A673 (cell line): ENCODE data around the gene RRP1. TPM values are rescaled to one million over a fixed set of nuclear protein-coding genes. Genes with fewer than 3 reads are reported as not detected.
A peak's percentile ranks its signal among the peaks of the same experiment; 100 is the strongest.

Experiments
- BruUV-seq: library from RNA; stranded (reverse); fragments of 400-500 nt; replicated peaks from 2 replicates; lab custom pipeline; 2021; lab: Mats Ljungman, UMichigan
- CTCF ChIA-PET: fragments of 300-600 bp; sonication (Branson Sonifier 250); formaldehyde crosslinking; loops from one replicate; lab custom pipeline; 2022; ENCODE audit warnings: antibody characterized with exemption; lab: Charles Lee
- POLR2A ChIA-PET: fragments of 300-600 bp; sonication (Branson Sonifier 250); formaldehyde crosslinking; loops from one replicate; lab custom pipeline; 2022; ENCODE audit warnings: antibody characterized with exemption; ENCODE audit not compliant: low non-redundant PET; lab: Charles Lee
- DNase-seq: peaks from one replicate; pipeline ENCODE4 v3.0.0-alpha.2; 2015; ENCODE audit warnings: low spot score
- H3K27ac ChIP-seq: fragments of 200-600 bp; sonication (generic); 2 replicates; pipeline ENCODE4 v1.5.1; 2016; ENCODE audit warnings: mixed run types, low read depth, mild to moderate bottlenecking, mixed read lengths, antibody characterized with exemption, low read length; ENCODE audit not compliant: poor library complexity, severe bottlenecking
- H3K27me3 ChIP-seq: fragments of 200-600 bp; sonication (generic); replicated peaks from 2 replicates; pipeline ENCODE4 v1.6.1; 2017; ENCODE audit warnings: mixed run types, low read depth, mild to moderate bottlenecking, mixed read lengths, antibody characterized with exemption, low read length; ENCODE audit not compliant: insufficient read depth, poor library complexity
- H3K36me3 ChIP-seq: fragments of 200-600 bp; sonication (generic); 2 replicates; pipeline ENCODE4 v1.6.1; 2016; ENCODE audit warnings: mixed run types, mild to moderate bottlenecking, mixed read lengths, antibody characterized with exemption, low read length; ENCODE audit not compliant: insufficient read depth, poor library complexity, severe bottlenecking
- H3K4me1 ChIP-seq: fragments of 200-600 bp; sonication (generic); 2 replicates; pipeline ENCODE4 v1.6.1; 2017; ENCODE audit warnings: mixed run types, mild to moderate bottlenecking, mixed read lengths, antibody characterized with exemption, low read length; ENCODE audit not compliant: insufficient read depth, poor library complexity, severe bottlenecking
- H3K4me3 ChIP-seq: fragments of 200-600 bp; sonication (generic); 2 replicates; pipeline ENCODE4 v1.5.1; 2016; ENCODE audit warnings: low read depth, mixed run types, mild to moderate bottlenecking, mixed read lengths, low read length; ENCODE audit not compliant: poor library complexity, severe bottlenecking
- H3K9me3 ChIP-seq: fragments of 200-600 bp; sonication (generic); 2 replicates; pipeline ENCODE4 v1.6.1; 2016; ENCODE audit warnings: mixed run types, low read depth, mild to moderate bottlenecking, mixed read lengths, antibody characterized with exemption, low read length; ENCODE audit not compliant: poor library complexity, severe bottlenecking
- EZH2 ChIP-seq: fragments of 200-600 bp; sonication (generic); IDR thresholded peaks from 2 replicates; pipeline ENCODE4 v1.6.1; 2017; ENCODE audit warnings: borderline replicate concordance, low read depth, mild to moderate bottlenecking, mixed read lengths, antibody characterized with exemption, low read length; ENCODE audit not compliant: poor library complexity, severe bottlenecking
- intact Hi-C: fragments of 100-400 bp; cut with micrococcal nuclease; formaldehyde crosslinking; loops from one replicate; pipeline ENCODE4 v1.10.0; 2022; ENCODE audit not compliant: unreplicated experiment
- total RNA-seq: library from RNA; stranded (reverse); gene quantifications from 2 replicates; pipeline ENCODE4 v1.2.3, GENCODE V29; 2021
- TF ChIP-seq, protein P1 (sequence below): fragments of 300-800, 200-600 bp; sonication (generic); conservative IDR thresholded peaks from 2 replicates; pipeline ENCODE4 v1.5.1; 2017; ENCODE audit warnings: low read depth, mild to moderate bottlenecking, antibody characterized with exemption, low read length, moderate library complexity, mixed read lengths

The RRP1 gene
- total RNA-seq, 1 experiment from 2014 or later, result 86.4 TPM

DNA sequence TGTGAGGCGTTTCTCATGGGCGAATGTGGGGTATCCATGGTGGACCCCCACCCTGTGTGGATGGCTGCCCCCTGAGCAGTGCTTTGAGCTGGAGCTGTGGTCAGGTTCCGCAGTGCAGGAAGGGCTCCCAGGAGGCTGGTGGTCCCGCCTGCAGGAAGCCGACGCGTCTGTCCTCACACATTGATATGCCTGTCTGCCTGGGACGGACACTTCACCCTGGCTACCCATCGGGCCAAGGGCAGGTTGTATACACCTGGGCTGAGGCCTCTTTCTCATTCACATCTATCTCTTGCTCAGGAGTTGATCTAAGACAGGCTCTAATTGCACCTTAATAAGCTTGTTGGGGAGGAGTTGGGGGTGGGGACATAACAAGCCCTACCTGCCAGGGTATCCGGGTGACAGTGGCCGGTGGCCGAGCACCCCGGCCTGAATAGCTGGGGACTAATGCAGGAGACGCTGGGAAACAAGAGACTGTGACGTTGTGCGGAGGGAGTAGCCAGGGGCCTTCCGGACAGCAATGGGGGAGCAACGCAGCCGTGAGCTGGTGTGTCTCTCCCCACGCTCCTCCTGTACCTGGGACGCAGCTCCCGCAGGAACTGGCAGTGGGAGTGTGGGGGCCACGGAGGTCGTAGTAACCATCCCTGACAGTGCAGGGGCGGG, 48.8 kb upstream of the RRP1 start:
- peaks cover 2% of the 10 kb centered on the region for H3K36me3 ChIP-seq
- no peak overlapping the region for H3K4me3 ChIP-seq
- H3K27ac ChIP-seq, result no peak overlapping the region
- H3K27me3 ChIP-seq, result no peaks in the 10 kb centered on the region
- TF ChIP-seq, protein P1, sequence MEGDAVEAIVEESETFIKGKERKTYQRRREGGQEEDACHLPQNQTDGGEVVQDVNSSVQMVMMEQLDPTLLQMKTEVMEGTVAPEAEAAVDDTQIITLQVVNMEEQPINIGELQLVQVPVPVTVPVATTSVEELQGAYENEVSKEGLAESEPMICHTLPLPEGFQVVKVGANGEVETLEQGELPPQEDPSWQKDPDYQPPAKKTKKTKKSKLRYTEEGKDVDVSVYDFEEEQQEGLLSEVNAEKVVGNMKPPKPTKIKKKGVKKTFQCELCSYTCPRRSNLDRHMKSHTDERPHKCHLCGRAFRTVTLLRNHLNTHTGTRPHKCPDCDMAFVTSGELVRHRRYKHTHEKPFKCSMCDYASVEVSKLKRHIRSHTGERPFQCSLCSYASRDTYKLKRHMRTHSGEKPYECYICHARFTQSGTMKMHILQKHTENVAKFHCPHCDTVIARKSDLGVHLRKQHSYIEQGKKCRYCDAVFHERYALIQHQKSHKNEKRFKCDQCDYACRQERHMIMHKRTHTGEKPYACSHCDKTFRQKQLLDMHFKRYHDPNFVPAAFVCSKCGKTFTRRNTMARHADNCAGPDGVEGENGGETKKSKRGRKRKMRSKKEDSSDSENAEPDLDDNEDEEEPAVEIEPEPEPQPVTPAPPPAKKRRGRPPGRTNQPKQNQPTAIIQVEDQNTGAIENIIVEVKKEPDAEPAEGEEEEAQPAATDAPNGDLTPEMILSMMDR, result no peak
- no peak for TF ChIP-seq EZH2
- peak; percentile 42 for DNase-seq
- H3K4me1 ChIP-seq, result no peaks in the 10 kb centered on the region
- intact Hi-C loops, result no loop called here
- BruUV-seq, result no TSS peak
- ChIA-PET CTCF (no interaction called here), POLR2A (no interaction called here)
- no peaks in the 10 kb centered on the region for H3K9me3 ChIP-seq

DNA sequence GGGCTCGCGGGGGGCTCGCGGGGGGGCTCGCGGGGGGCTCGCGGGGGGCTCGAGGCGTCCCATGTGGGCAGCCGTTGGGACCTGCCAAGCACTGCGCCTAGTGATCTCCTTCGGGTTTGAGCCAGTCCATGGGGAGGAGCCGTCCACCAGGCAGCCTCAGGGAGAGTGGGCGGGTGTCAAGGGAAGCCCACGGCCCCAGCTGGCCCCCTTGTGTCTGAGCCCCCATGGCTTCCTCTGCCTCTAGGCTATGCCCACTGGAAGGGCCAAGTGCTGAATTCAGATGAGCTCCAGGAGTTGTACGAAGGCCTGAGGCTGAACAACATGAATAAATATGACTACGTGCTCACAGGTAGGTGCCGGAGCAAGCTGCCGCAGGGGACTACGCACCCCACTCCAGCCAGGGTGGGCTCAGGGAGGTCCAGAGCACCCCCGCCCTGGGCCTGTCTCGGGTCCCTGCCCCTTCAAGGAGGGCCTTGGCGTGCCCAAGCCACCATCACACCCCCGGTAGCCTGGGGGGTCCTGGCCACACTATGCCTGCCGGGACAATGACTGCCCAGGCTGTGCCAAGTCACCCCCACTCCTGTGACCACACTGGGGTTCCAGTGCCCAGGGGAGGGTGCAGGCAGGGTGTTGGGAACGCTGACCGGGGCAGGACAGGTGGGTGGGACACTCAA, 47.8 kb upstream of the RRP1 start:
- Histone ChIP-seq H3K9me3 (no peaks in the 10 kb centered on the region), H3K4me3 (no peak overlapping the region), H3K27ac (peak overlapping the region; percentile 63), H3K27me3 (no peaks in the 10 kb centered on the region), H3K36me3 (peaks cover 2% of the 10 kb centered on the region), H3K4me1 (no peaks in the 10 kb centered on the region)
- no peak for TF ChIP-seq EZH2
- TF ChIP-seq, protein P1, result no peak
- POLR2A ChIA-PET, result no interaction called here
- no TSS peak for BruUV-seq
- no peak for DNase-seq
- intact Hi-C loops, result no loop called here
- CTCF ChIA-PET, result no interaction called here

DNA sequence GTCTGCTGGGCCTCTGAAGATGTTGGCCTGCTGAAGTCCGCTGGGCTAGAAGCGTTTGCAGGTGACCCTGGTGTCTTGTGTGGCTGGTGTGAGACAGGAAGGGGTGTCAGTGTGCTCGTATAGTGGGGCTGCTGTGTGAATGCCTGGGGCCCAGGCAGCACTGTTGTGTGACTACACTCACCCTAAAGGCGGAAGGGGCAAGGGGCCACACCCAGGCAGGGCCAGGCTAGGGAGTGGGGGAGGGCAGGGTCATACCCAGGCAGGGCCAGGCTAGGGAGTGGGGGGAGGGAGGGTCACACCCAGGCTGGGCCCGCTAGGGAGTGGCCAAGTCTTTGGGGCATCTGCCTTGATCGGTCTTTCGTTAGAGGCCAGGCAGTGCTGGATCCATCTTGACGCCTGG, 45.4 kb upstream of the RRP1 start:
- BruUV-seq, result no TSS peak
- H3K9me3 ChIP-seq, result no peaks in the 10 kb centered on the region
- no peaks in the 10 kb centered on the region for H3K36me3 ChIP-seq
- no peaks in the 10 kb centered on the region for H3K4me1 ChIP-seq
- intact Hi-C loops, result no loop called here
- no peak for DNase-seq
- CTCF ChIA-PET, result no interaction called here
- TF ChIP-seq EZH2, result no peak
- TF ChIP-seq, protein P1, result no peak
- no peak overlapping the region for H3K4me3 ChIP-seq
- H3K27me3 ChIP-seq, result no peaks in the 10 kb centered on the region
- no peak overlapping the region for H3K27ac ChIP-seq
- POLR2A ChIA-PET, result no interaction called here
